ENCODE data around the gene FNDC3B.

DNA sequence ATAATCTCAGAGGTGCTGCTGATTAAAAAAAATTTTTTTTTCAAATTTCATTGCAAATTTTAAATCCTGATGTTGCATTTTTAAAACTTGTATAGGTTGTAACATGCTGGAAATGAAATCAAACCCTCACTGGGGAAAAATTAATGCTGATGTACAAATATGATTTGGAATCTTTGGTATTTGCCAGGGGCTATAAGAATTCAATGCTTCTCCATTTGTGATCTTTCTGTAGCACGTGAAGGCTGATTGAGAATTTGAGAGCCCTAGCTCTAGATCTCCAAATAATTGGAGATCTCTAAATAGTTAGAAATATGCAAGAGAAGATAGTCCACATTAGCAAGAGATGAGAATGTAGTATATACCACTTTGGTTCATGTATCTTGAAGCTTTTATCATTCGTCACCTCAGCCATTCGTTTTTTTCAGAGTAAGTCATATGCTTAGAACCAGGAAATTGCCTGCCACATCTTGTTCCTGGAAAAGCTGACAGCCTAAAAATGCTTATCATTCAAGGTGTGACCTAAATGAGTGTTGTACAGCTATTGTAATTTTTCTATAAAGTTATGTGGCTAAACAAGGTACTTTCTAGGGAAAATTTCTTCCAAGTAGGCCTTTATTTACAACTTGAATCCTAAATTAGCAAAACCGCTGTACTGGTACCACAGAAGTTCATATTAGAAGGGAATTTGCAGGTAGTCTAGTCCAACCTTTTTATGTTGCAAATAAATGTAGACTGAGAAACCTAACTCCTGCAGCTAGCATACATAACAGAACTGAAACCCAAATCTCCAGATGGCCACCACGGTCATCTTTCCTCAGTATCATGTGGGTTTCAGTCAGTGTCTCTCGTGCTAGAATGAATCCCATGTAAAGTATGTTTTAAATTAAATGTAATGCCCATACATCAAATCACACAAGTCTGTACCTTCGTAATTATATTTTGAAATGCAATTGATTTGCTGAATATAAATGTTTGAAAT lies 48.5 kb downstream of the FNDC3B start:
- TF ChIP-seq EZH2phosphoT487 (IDR thresholded peaks at IDR 0.05; ENCODE audit: low read length), result no peak
- TF ChIP-seq, protein P1, sequence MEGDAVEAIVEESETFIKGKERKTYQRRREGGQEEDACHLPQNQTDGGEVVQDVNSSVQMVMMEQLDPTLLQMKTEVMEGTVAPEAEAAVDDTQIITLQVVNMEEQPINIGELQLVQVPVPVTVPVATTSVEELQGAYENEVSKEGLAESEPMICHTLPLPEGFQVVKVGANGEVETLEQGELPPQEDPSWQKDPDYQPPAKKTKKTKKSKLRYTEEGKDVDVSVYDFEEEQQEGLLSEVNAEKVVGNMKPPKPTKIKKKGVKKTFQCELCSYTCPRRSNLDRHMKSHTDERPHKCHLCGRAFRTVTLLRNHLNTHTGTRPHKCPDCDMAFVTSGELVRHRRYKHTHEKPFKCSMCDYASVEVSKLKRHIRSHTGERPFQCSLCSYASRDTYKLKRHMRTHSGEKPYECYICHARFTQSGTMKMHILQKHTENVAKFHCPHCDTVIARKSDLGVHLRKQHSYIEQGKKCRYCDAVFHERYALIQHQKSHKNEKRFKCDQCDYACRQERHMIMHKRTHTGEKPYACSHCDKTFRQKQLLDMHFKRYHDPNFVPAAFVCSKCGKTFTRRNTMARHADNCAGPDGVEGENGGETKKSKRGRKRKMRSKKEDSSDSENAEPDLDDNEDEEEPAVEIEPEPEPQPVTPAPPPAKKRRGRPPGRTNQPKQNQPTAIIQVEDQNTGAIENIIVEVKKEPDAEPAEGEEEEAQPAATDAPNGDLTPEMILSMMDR (IDR thresholded peaks at IDR 0.05; ENCODE audit: low read length), result no peak
